Measurements from ENCODE around the gene FZD4. TPM values are rescaled to one million over a fixed set of nuclear protein-coding genes. Genes with fewer than 3 reads are reported as not detected.
"Not testable (repeated sequence)": the region's sequence is repeated elsewhere in the genome, so short reads cannot be mapped to it uniquely, and the experiment has no call there.

FZD4 gene
- total RNA-seq, 2 donors from 2014 or later: 34.3 to 38.3 TPM

- no peaks in the 10 kb centered on the region for H3K9me3 ChIP-seq
- H3K27ac ChIP-seq: no peak overlapping the region
- H3K36me3 ChIP-seq: no peaks in the 10 kb centered on the region
- H3K4me1 ChIP-seq (replicated peaks): no peaks in the 10 kb centered on the region
- 15% methylated on average over 1 of the region's 1 CpG for WGBS
- no peak for DNase-seq (ENCODE audit: low spot score)
- intact Hi-C loops (cut with DNase I): no loop called here
- H3K27me3 ChIP-seq (replicated peaks; ENCODE audit: insufficient read depth): no peaks in the 10 kb centered on the region
- no peak overlapping the region for H3K4me3 ChIP-seq
- TF ChIP-seq POLR2AphosphoS5 (IDR thresholded peaks at IDR 0.05) (no peak), CTCF (IDR thresholded peaks at IDR 0.05) (no peak), POLR2A (IDR thresholded peaks at IDR 0.05) (no peak)
These were observed 38.9 kb downstream of the FZD4 start for GRCh38 chr11:86916330-86916729.

- DNase-seq (ENCODE audit: low spot score); H3K27ac ChIP-seq; H3K4me1 ChIP-seq (replicated peaks); intact Hi-C loops (cut with DNase I); H3K36me3 ChIP-seq; H3K27me3 ChIP-seq (replicated peaks; ENCODE audit: insufficient read depth); H3K9me3 ChIP-seq; H3K4me3 ChIP-seq: not testable (repeated sequence)
- 17% methylated on average over 1 of the region's 1 CpG for WGBS
These were observed 39.3 kb downstream of the FZD4 start for GRCh38 chr11:86915850-86916249.

GRCh38 chr11:86914865-86915519 lies 40.2 kb downstream of the FZD4 start:
- no peak for DNase-seq (ENCODE audit: low spot score)
- no peak for TF ChIP-seq CTCF (IDR thresholded peaks at IDR 0.05)
- no peak for TF ChIP-seq POLR2AphosphoS5 (IDR thresholded peaks at IDR 0.05)
- no peak for TF ChIP-seq POLR2A (IDR thresholded peaks at IDR 0.05)
- intact Hi-C loops (cut with DNase I): no loop called here
- no peaks in the 10 kb centered on the region for H3K9me3 ChIP-seq
- 74% methylated on average over 6 of the region's 6 CpGs for WGBS
- no peak overlapping the region for H3K27ac ChIP-seq
- H3K4me1 ChIP-seq (replicated peaks): no peaks in the 10 kb centered on the region
- no peaks in the 10 kb centered on the region for H3K27me3 ChIP-seq (replicated peaks; ENCODE audit: insufficient read depth)
- H3K4me3 ChIP-seq: no peak overlapping the region
- no peaks in the 10 kb centered on the region for H3K36me3 ChIP-seq

GRCh38 chr11:86912238-86912637 lies 43.0 kb downstream of the FZD4 start:
- H3K27ac ChIP-seq: no peak overlapping the region
- no peaks in the 10 kb centered on the region for H3K4me1 ChIP-seq (replicated peaks)
- no peak overlapping the region for H3K4me3 ChIP-seq
- no peaks in the 10 kb centered on the region for H3K27me3 ChIP-seq (replicated peaks; ENCODE audit: insufficient read depth)
- no peak for DNase-seq (ENCODE audit: low spot score)
- H3K36me3 ChIP-seq: no peaks in the 10 kb centered on the region
- TF ChIP-seq CTCF (IDR thresholded peaks at IDR 0.05): no peak
- no peaks in the 10 kb centered on the region for H3K9me3 ChIP-seq
- intact Hi-C loops (cut with DNase I): no loop called here
- 0% methylated on average over 1 of the region's 1 CpG for WGBS

- TF ChIP-seq POLR2A (IDR thresholded peaks at IDR 0.05): no peak
- TF ChIP-seq POLR2AphosphoS5 (IDR thresholded peaks at IDR 0.05): no peak
- TF ChIP-seq CTCF (IDR thresholded peaks at IDR 0.05): no peak
- intact Hi-C loops (cut with DNase I): no loop called here
- H3K4me3 ChIP-seq: no peak overlapping the region
- no peak for DNase-seq (ENCODE audit: low spot score)
- no peak overlapping the region for H3K27ac ChIP-seq
- H3K27me3 ChIP-seq (replicated peaks; ENCODE audit: insufficient read depth): no peaks in the 10 kb centered on the region
- H3K9me3 ChIP-seq: no peaks in the 10 kb centered on the region
- H3K4me1 ChIP-seq (replicated peaks): no peaks in the 10 kb centered on the region
- WGBS: 76% methylated on average over 3 of the region's 3 CpGs
- no peaks in the 10 kb centered on the region for H3K36me3 ChIP-seq
These were observed 44.6 kb downstream of the FZD4 start for GRCh38 chr11:86910592-86910991.

Measured in prostate gland (tissue), 2 donors.